Measurements from ENCODE around the gene ZNF622. TPM values are rescaled to one million over a fixed set of nuclear protein-coding genes. Genes with fewer than 3 reads are reported as not detected.

The ZNF622 gene
- total RNA-seq, 1 donor from 2014 or later, result 24.3 TPM

GRCh38 chr5:16505904-16506303 is 40.3 kb upstream of the ZNF622 start:
- no peak for DNase-seq (ENCODE audit: extremely low spot score, unreplicated experiment)
- H3K27me3 Mint-ChIP-seq, result no peaks in the 10 kb centered on the region
- no peak overlapping the region for H3K4me3 Mint-ChIP-seq
- H3K9me3 Mint-ChIP-seq, result no peaks in the 10 kb centered on the region
- no peak overlapping the region for H3K27ac Mint-ChIP-seq
- TF ChIP-seq, protein P1, sequence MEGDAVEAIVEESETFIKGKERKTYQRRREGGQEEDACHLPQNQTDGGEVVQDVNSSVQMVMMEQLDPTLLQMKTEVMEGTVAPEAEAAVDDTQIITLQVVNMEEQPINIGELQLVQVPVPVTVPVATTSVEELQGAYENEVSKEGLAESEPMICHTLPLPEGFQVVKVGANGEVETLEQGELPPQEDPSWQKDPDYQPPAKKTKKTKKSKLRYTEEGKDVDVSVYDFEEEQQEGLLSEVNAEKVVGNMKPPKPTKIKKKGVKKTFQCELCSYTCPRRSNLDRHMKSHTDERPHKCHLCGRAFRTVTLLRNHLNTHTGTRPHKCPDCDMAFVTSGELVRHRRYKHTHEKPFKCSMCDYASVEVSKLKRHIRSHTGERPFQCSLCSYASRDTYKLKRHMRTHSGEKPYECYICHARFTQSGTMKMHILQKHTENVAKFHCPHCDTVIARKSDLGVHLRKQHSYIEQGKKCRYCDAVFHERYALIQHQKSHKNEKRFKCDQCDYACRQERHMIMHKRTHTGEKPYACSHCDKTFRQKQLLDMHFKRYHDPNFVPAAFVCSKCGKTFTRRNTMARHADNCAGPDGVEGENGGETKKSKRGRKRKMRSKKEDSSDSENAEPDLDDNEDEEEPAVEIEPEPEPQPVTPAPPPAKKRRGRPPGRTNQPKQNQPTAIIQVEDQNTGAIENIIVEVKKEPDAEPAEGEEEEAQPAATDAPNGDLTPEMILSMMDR (conservative IDR thresholded peaks at IDR 0.05), result no peak
- H3K36me3 Mint-ChIP-seq, result no peaks in the 10 kb centered on the region
- H3K4me1 Mint-ChIP-seq (ENCODE audit: unreplicated experiment), result peaks cover 20% of the 10 kb centered on the region

GRCh38 chr5:16505140-16505891 is 39.7 kb upstream of the ZNF622 start:
- Mint-ChIP-seq H3K36me3 (no peaks in the 10 kb centered on the region), H3K9me3 (no peaks in the 10 kb centered on the region), H3K27ac (no peak overlapping the region), H3K4me3 (no peak overlapping the region), H3K27me3 (no peaks in the 10 kb centered on the region), H3K4me1 (ENCODE audit: unreplicated experiment) (peaks cover 20% of the 10 kb centered on the region)
- DNase-seq (ENCODE audit: extremely low spot score, unreplicated experiment), result no peak
- TF ChIP-seq, protein P1 (conservative IDR thresholded peaks at IDR 0.05), result no peak

DNA sequence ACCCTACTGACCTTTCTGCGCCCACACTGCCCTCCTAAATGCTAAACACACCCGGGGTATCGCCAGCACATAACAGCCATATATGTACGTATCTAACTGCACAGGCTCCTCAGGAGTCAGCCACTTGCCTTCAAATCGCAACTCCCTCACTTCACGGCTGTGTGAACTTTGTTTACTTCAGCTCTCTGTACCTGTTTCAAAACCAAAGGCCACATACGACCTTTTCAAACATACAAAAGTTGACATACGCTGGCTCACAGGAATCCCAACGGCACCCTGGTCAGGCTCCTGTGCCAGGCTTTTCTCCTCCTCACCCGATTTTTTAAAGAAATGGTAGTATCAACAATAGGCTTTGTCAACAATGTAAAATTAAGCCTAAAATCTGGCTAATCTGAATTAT is 39.0 kb upstream of the ZNF622 start:
- H3K4me1 Mint-ChIP-seq (ENCODE audit: unreplicated experiment), result peaks cover 20% of the 10 kb centered on the region

DNA sequence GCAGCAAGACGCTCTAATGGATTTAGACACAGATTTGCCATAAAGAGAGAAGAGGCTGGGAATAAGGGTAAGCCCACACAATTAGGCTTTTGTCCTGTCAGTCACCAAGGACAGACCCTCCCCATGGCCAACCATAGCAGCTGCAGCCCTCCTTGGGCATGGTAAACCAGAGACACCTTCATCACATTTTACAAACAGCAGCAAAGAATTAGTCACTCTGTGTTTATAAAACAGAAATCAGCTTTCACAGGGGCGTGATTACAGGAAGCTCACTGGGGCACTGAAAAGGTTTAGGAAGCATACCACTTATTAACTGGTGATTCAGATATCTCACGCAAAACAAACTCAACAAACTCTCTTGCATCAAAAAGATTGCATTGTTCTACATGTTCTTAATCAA is 37.3 kb upstream of the ZNF622 start:
- H3K36me3 Mint-ChIP-seq, result no peaks in the 10 kb centered on the region
- no peak overlapping the region for H3K4me3 Mint-ChIP-seq
- TF ChIP-seq, protein P1 (conservative IDR thresholded peaks at IDR 0.05), result no peak
- no peak overlapping the region for H3K27ac Mint-ChIP-seq
- no peaks in the 10 kb centered on the region for H3K27me3 Mint-ChIP-seq
- no peak for DNase-seq (ENCODE audit: extremely low spot score, unreplicated experiment)
- peaks cover 2% of the 10 kb centered on the region for H3K9me3 Mint-ChIP-seq
- peaks cover 9% of the 10 kb centered on the region for H3K4me1 Mint-ChIP-seq (ENCODE audit: unreplicated experiment)

More for the DNA sequence above, 39.0 kb upstream of the ZNF622 start:
- no peaks in the 10 kb centered on the region for H3K36me3 Mint-ChIP-seq
- no peak for DNase-seq (ENCODE audit: extremely low spot score, unreplicated experiment)
- H3K27me3 Mint-ChIP-seq, result no peaks in the 10 kb centered on the region
- no peak overlapping the region for H3K27ac Mint-ChIP-seq
- no peak overlapping the region for H3K4me3 Mint-ChIP-seq
- TF ChIP-seq, protein P1 (conservative IDR thresholded peaks at IDR 0.05), result no peak
- H3K9me3 Mint-ChIP-seq, result no peaks in the 10 kb centered on the region

GRCh38 chr5:16500024-16500423 is 34.4 kb upstream of the ZNF622 start:
- H3K4me3 Mint-ChIP-seq, result no peak overlapping the region
- TF ChIP-seq, protein P1 (conservative IDR thresholded peaks at IDR 0.05), result no peak
- H3K4me1 Mint-ChIP-seq (ENCODE audit: unreplicated experiment), result peaks cover 9% of the 10 kb centered on the region
- H3K36me3 Mint-ChIP-seq, result peaks cover 3% of the 10 kb centered on the region
- no peaks in the 10 kb centered on the region for H3K27me3 Mint-ChIP-seq
- no peak for DNase-seq (ENCODE audit: extremely low spot score, unreplicated experiment)
- H3K27ac Mint-ChIP-seq, result no peak overlapping the region
- H3K9me3 Mint-ChIP-seq, result peaks cover 5% of the 10 kb centered on the region

Data from type B pancreatic cell (in vitro differentiated cells).